H9 (cell line): ENCODE measurements around the gene CFAP45. TPM values are rescaled to one million over a fixed set of nuclear protein-coding genes. Genes with fewer than 3 reads are reported as not detected.

Experiments used
- DNase-seq: peaks from one replicate; pipeline ENCODE4 v3.0.0-alpha.2; 2017
- H2AFZ ChIP-seq: one replicate; pipeline ENCODE4 v1.6.1; 2013; ENCODE audit warnings: mild to moderate bottlenecking, low read length, control low read depth, moderate library complexity
- H2AK5ac ChIP-seq: 2 replicates; pipeline ENCODE4 v1.6.1; 2013; ENCODE audit warnings: low read length, control low read depth, mixed read lengths; ENCODE audit not compliant: insufficient read length
- H2BK120ac ChIP-seq: one replicate; pipeline ENCODE4 v1.6.1; 2013; ENCODE audit warnings: low read depth, mild to moderate bottlenecking, low read length, control low read depth, inconsistent platforms; ENCODE audit not compliant: poor library complexity, severe bottlenecking
- H2BK12ac ChIP-seq: 2 replicates; pipeline ENCODE4 v1.6.1; 2013; ENCODE audit warnings: low read length, control low read depth, mixed read lengths, low read depth; ENCODE audit not compliant: insufficient read length
- H2BK15ac ChIP-seq: 2 replicates; pipeline ENCODE4 v1.6.1; 2013; ENCODE audit warnings: low read depth, low read length, control low read depth
- H2BK20ac ChIP-seq: one replicate; pipeline ENCODE4 v1.6.1; 2013; ENCODE audit warnings: low read depth, mild to moderate bottlenecking, low read length, control low read depth, inconsistent platforms; ENCODE audit not compliant: poor library complexity, severe bottlenecking
- H2BK5ac ChIP-seq: 2 replicates; pipeline ENCODE4 v1.6.1; 2013; ENCODE audit warnings: low read length, control low read depth, mixed read lengths; ENCODE audit not compliant: insufficient read length
- H3K14ac ChIP-seq: 2 replicates; pipeline ENCODE4 v1.6.1; 2013; ENCODE audit warnings: low read length, control low read depth; ENCODE audit not compliant: insufficient read depth
- H3K18ac ChIP-seq: 2 replicates; pipeline ENCODE4 v1.6.1; 2013; ENCODE audit warnings: low read depth, mild to moderate bottlenecking, mixed read lengths, low read length, control low read depth; ENCODE audit not compliant: insufficient read length
- H3K23ac ChIP-seq: 2 replicates; pipeline ENCODE4 v1.6.1; 2013; ENCODE audit warnings: low read length, control low read depth, mixed read lengths, low read depth; ENCODE audit not compliant: insufficient read length
- H3K23me2 ChIP-seq: 2 replicates; pipeline ENCODE4 v1.6.1; 2013; ENCODE audit warnings: low read depth, mild to moderate bottlenecking, mixed read lengths, low read length, control low read depth; ENCODE audit not compliant: insufficient read length, poor library complexity, severe bottlenecking
- H3K27ac ChIP-seq: 2 replicates; pipeline ENCODE4 v1.5.1; 2013; ENCODE audit warnings: low read length, control low read depth, mixed read lengths, low read depth; ENCODE audit not compliant: insufficient read length
- H3K27me3 ChIP-seq: 2 replicates; pipeline ENCODE4 v1.6.1; 2013; ENCODE audit warnings: low read length, control low read depth, inconsistent platforms; ENCODE audit not compliant: insufficient read depth
- H3K4ac ChIP-seq: 2 replicates; pipeline ENCODE4 v1.6.1; 2013; ENCODE audit warnings: low read depth, mild to moderate bottlenecking, control low read depth, inconsistent platforms, low read length, moderate library complexity
- H3K4me1 ChIP-seq: 2 replicates; pipeline ENCODE4 v1.6.1; 2013; ENCODE audit warnings: low read length, control low read depth, inconsistent platforms; ENCODE audit not compliant: insufficient read depth
- H3K4me2 ChIP-seq: 2 replicates; pipeline ENCODE4 v1.6.1; 2013; ENCODE audit warnings: low read length, control low read depth, mixed read lengths; ENCODE audit not compliant: insufficient read length, insufficient read depth
- H3K56ac ChIP-seq: 2 replicates; pipeline ENCODE4 v1.6.1; 2013; ENCODE audit warnings: low read depth, mild to moderate bottlenecking, mixed read lengths, low read length, control low read depth; ENCODE audit not compliant: insufficient read length
- H3K79me1 ChIP-seq: 2 replicates; pipeline ENCODE4 v1.6.1; 2013; ENCODE audit warnings: low read depth, mild to moderate bottlenecking, moderate library complexity, low read length, control low read depth, inconsistent platforms; ENCODE audit not compliant: insufficient read depth, poor library complexity, severe bottlenecking
- H3K79me2 ChIP-seq: 2 replicates; pipeline ENCODE4 v1.6.1; 2013; ENCODE audit warnings: low read length, control low read depth, inconsistent platforms; ENCODE audit not compliant: insufficient read depth
- H3K9ac ChIP-seq: 2 replicates; pipeline ENCODE4 v1.6.1; 2013; ENCODE audit warnings: low read length, control low read depth, mixed read lengths; ENCODE audit not compliant: insufficient read length; ENCODE audit errors: extremely low read depth
- H3K9me3 ChIP-seq: one replicate; pipeline ENCODE4 v1.6.1; 2013; ENCODE audit warnings: low read depth, low read length, inconsistent platforms; ENCODE audit not compliant: control insufficient read depth
- H3T11ph ChIP-seq: one replicate; pipeline ENCODE4 v1.6.1; 2013; ENCODE audit warnings: mild to moderate bottlenecking, low read length, control low read depth, inconsistent platforms
- H4K20me1 ChIP-seq: one replicate; pipeline ENCODE4 v1.6.1; 2013; ENCODE audit not compliant: control insufficient read depth, insufficient read length, insufficient read depth
- H4K5ac ChIP-seq: 2 replicates; pipeline ENCODE4 v1.6.1; 2013; ENCODE audit warnings: low read depth, mild to moderate bottlenecking, mixed read lengths, low read length, control low read depth; ENCODE audit not compliant: insufficient read length
- H4K8ac ChIP-seq: replicated peaks from 2 replicates; pipeline ENCODE4 v1.6.1; 2013; ENCODE audit warnings: low read length, control low read depth, mixed read lengths, low read depth; ENCODE audit not compliant: insufficient read length
- H4K91ac ChIP-seq: 2 replicates; pipeline ENCODE4 v1.6.1; 2013; ENCODE audit warnings: low read depth, mild to moderate bottlenecking, moderate library complexity, mixed read lengths, low read length, control low read depth; ENCODE audit not compliant: insufficient read length
- H3K27ac Mint-ChIP-seq, 3 experiments: 2 replicates in 2 of 3; 3 replicates in 1 of 3; pipeline ENCODE4 v1.8.0; 2020 to 2021; ENCODE audit warnings: mixed read lengths in 3 of 3, mild to moderate bottlenecking in 1 of 3, moderate library complexity in 1 of 3
- H3K27me3 Mint-ChIP-seq: 2 replicates; pipeline ENCODE4 v1.8.0; 2021; ENCODE audit warnings: low read depth, mild to moderate bottlenecking, moderate library complexity, mixed read lengths
- H3K36me3 Mint-ChIP-seq, 3 experiments: 2 replicates in 2 of 3; 3 replicates in 1 of 3; pipeline ENCODE4 v1.8.0; 2020 to 2021; ENCODE audit warnings: low read depth in 3 of 3, mixed read lengths in 3 of 3; ENCODE audit not compliant: insufficient read depth in 1 of 3
- H3K4me1 Mint-ChIP-seq, 2 experiments: 2 replicates each; pipeline ENCODE4 v1.8.0; 2020; ENCODE audit warnings: mixed read lengths in 2 of 2
- H3K4me3 Mint-ChIP-seq, 2 experiments: 2 replicates in 1 of 2; 3 replicates in 1 of 2; pipeline ENCODE4 v1.8.0; 2020 to 2021; ENCODE audit warnings: mild to moderate bottlenecking in 2 of 2, mixed read lengths in 2 of 2, moderate library complexity in 1 of 2
- H3K9me3 Mint-ChIP-seq, 2 experiments: 2 replicates in 1 of 2; 3 replicates in 1 of 2; pipeline ENCODE4 v1.8.0; 2020; ENCODE audit warnings: mild to moderate bottlenecking in 2 of 2, mixed read lengths in 2 of 2, moderate library complexity in 1 of 2
- CTCF ChIP-seq: fragments of 200-600 bp; sonication (generic); conservative IDR thresholded peaks from 3 replicates; pipeline ENCODE4 v1.8.0; 2021; ENCODE audit warnings: antibody characterized with exemption, mild to moderate bottlenecking
- WGBS: extraction: QIAGEN DNeasy Blood & Tissue Kit; methylation state at CpG from one replicate; pipeline ENCODE4 v1.1.7; 2013; ENCODE audit warnings: missing lambda C conversion rate, low lambda C conversion rate, mixed read lengths; ENCODE audit not compliant: insufficient read length; ENCODE audit errors: extremely low coverage; 5-methylcytosine and 5-hydroxymethylcytosine counted together
- total RNA-seq: library from RNA; stranded (reverse); gene quantifications from 2 replicates; pipeline ENCODE4 v1.2.1, GENCODE V29; 2021

The CFAP45 gene
- total RNA-seq, 1 experiment from 2014 or later: 0.85 TPM

DNA sequence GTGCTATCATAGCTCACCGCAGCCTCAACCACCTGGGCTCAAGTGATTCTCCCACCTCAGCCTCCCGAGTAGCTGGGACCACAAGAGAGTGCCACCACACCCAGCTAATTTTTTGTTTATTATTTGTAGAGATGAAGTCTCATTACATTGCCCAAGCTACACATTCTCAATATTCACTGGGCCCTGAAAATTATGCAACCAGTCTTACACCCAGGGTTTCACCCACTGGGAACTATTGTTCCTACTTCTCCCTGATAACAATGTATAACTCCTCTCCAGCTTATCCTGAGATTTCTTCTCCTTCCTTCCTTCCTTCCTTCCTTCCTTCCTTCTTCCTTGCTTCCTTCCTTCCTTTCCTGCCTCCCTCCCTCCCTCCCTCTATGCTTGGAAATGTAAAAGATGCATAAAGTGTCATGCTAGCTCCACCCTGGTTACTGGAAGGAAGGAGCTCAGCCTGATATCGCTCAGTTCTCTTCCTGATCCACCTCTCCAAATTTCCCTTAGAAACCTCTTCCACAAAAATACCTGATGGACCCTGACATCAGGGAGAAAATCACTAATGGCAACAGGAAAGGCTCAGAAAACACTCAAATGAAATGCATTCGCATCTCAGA lies 26.3 kb downstream of the CFAP45 start:
- H2BK20ac ChIP-seq: no peak overlapping the region
- no peak overlapping the region for H2AFZ ChIP-seq
- DNase-seq: no peak
- H3K4me1 ChIP-seq: no peaks in the 10 kb centered on the region
- H2BK15ac ChIP-seq: no peak overlapping the region
- Mint-ChIP-seq H3K4me3 (no peak overlapping the region), H3K9me3 (no peaks in the 10 kb centered on the region), H3K27ac (peak overlapping the region in 1 of 3 experiments; percentile 71; a peak in 1 of 7 replicates), H3K4me1 (peaks cover 4 to 10% of the 10 kb centered on the region in 2 experiments), H3K27me3 (peaks cover 18% of the 10 kb centered on the region), H3K36me3 (peaks cover 0 to 2% (median 0%) of the 10 kb centered on the region in 3 experiments; a peak in 2 of 7 replicates)
- H4K91ac ChIP-seq: no peak overlapping the region
- H3K23ac ChIP-seq: no peak overlapping the region
- no peak overlapping the region for H2BK120ac ChIP-seq
- H3K4me2 ChIP-seq: no peak overlapping the region
- no peak overlapping the region for H2AK5ac ChIP-seq
- no peaks in the 10 kb centered on the region for H4K20me1 ChIP-seq
- H3K4ac ChIP-seq: no peak overlapping the region
- no peak overlapping the region for H2BK5ac ChIP-seq
- H3K9ac ChIP-seq: no peak overlapping the region
- no peak overlapping the region for H3K18ac ChIP-seq
- no peaks in the 10 kb centered on the region for H3K79me2 ChIP-seq
- H3K9me3 ChIP-seq: no peaks in the 10 kb centered on the region
- no peak overlapping the region for H3T11ph ChIP-seq
- H3K23me2 ChIP-seq: no peaks in the 10 kb centered on the region
- H3K27me3 ChIP-seq: no peaks in the 10 kb centered on the region
- no CpG with 5 or more reads among the region's 4 CpGs for WGBS
- H2BK12ac ChIP-seq: no peak overlapping the region
- H3K79me1 ChIP-seq: no peaks in the 10 kb centered on the region
- H3K14ac ChIP-seq: no peak overlapping the region
- H4K8ac ChIP-seq: no peak overlapping the region
- no peak for TF ChIP-seq CTCF
- no peak overlapping the region for H4K5ac ChIP-seq
- no peak overlapping the region for H3K27ac ChIP-seq
- H3K56ac ChIP-seq: no peak overlapping the region
